GM12872 (cell line): Measurements from ENCODE around the gene DIO3.

ENCODE experiments used
- CTCF ChIP-seq: IDR thresholded peaks from 3 replicates; pipeline ENCODE4 v1.5.1; 2011; ENCODE audit warnings: low read depth, mild to moderate bottlenecking, low read length, moderate library complexity; ENCODE audit not compliant: insufficient read depth

DIO3 gene

GRCh38 chr14:101551729-101552595, 9.3 kb upstream of the DIO3 start:
- TF ChIP-seq CTCF: no peak

GRCh38 chr14:101552786-101553231, 8.5 kb upstream of the DIO3 start:
- TF ChIP-seq CTCF: no peak

- TF ChIP-seq CTCF: no peak
Observed at GRCh38 chr14:101553393-101553792, 7.9 kb upstream of the DIO3 start.

- no peak for TF ChIP-seq CTCF
Observed at GRCh38 chr14:101553931-101554330, 7.4 kb upstream of the DIO3 start.

GRCh38 chr14:101554991-101555668, 6.2 kb upstream of the DIO3 start:
- TF ChIP-seq CTCF: no peak

GRCh38 chr14:101556131-101556530, 5.2 kb upstream of the DIO3 start:
- TF ChIP-seq CTCF: no peak

GRCh38 chr14:101556566-101557320, 4.6 kb upstream of the DIO3 start:
- no peak for TF ChIP-seq CTCF
